ENCODE data around the gene ARHGAP45. TPM values are rescaled to one million over a fixed set of nuclear protein-coding genes. Genes with fewer than 3 reads are reported as not detected.

The ARHGAP45 gene
- total and polyA plus RNA-seq, 2 experiments from 2014 or later = 24.7 to 71.8 TPM

DNA sequence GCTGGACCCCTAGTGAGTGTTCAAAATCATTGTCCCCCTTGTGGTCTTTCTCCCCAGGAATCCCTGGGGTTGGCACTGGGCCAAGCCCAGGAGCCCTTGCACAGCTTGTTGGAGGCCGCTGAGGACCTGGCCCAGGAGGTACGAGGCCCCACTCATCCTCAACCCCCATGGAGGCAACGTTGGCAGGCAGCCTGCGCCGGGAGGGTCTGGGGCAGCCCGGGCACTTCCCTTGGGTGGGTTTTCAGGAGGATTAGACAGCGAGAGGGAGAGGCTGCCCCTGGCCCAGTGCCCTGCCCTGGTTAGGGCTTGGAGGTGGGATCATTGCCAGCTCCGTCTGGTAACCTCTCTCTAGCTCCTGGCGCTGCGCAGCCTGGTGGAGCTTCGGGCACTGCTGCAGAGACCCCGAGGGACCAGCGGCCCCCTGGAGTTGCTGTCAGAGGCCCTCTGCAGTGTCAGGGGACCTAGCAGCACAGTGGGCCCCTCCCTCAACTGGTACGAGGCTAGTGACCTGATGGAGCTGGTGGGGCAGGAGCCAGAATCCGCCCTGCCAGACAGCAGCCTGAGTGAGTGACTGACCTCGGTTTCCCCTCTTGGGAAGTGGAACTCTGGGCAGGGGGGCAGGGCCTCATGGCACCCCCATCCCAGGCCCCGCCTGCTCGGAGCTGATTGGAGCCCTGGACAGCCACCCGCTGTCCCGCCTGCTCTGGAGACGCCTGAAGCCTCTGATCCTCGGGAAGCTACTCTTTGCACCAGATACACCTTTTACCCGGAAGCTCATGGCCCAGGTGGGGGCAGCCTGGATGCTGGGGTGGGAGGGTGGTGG is 24.1 kb upstream of the ARHGAP45 start:
- H3F3A ChIP-seq (replicated peaks; ENCODE audit: low read depth) = peaks cover 26% of the 10 kb centered on the region
- H3K4me3 ChIP-seq = no peak overlapping the region
- peaks cover 10% of the 10 kb centered on the region for H3K4me1 ChIP-seq (ENCODE audit: insufficient read depth)
- no peaks in the 10 kb centered on the region for H3K79me2 ChIP-seq (replicated peaks; ENCODE audit: insufficient read depth)
- Mint-ChIP-seq H3K27ac (no peak overlapping the region), H3K4me1 (peaks cover 13% of the 10 kb centered on the region), H3K27me3 (ENCODE audit: insufficient read depth, low read depth, poor library complexity) (peaks cover 35% of the 10 kb centered on the region), H3K36me3 (ENCODE audit: low read depth) (peaks cover 22% of the 10 kb centered on the region), H3K4me3 (no peak overlapping the region), H3K9me3 (peaks cover 2% of the 10 kb centered on the region; the same call in 1 of the 3 replicates)
- no peak for TF ChIP-seq POLR2AphosphoS5 (IDR thresholded peaks at IDR 0.05; ENCODE audit: low read depth)
- no peak for TF ChIP-seq JUNB (IDR thresholded peaks at IDR 0.05; ENCODE audit: unreplicated experiment)
- no peak for TF ChIP-seq EZH2 (IDR thresholded peaks at IDR 0.05; ENCODE audit: low read depth, unreplicated experiment)
- TF ChIP-seq, protein P1, sequence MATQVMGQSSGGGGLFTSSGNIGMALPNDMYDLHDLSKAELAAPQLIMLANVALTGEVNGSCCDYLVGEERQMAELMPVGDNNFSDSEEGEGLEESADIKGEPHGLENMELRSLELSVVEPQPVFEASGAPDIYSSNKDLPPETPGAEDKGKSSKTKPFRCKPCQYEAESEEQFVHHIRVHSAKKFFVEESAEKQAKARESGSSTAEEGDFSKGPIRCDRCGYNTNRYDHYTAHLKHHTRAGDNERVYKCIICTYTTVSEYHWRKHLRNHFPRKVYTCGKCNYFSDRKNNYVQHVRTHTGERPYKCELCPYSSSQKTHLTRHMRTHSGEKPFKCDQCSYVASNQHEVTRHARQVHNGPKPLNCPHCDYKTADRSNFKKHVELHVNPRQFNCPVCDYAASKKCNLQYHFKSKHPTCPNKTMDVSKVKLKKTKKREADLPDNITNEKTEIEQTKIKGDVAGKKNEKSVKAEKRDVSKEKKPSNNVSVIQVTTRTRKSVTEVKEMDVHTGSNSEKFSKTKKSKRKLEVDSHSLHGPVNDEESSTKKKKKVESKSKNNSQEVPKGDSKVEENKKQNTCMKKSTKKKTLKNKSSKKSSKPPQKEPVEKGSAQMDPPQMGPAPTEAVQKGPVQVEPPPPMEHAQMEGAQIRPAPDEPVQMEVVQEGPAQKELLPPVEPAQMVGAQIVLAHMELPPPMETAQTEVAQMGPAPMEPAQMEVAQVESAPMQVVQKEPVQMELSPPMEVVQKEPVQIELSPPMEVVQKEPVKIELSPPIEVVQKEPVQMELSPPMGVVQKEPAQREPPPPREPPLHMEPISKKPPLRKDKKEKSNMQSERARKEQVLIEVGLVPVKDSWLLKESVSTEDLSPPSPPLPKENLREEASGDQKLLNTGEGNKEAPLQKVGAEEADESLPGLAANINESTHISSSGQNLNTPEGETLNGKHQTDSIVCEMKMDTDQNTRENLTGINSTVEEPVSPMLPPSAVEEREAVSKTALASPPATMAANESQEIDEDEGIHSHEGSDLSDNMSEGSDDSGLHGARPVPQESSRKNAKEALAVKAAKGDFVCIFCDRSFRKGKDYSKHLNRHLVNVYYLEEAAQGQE (IDR thresholded peaks at IDR 0.05; ENCODE audit: unreplicated experiment) = no peak
- no peak for TF ChIP-seq ZNF114 (CRISPR knock-in tag; IDR thresholded peaks at IDR 0.05)
- TF ChIP-seq, protein P2, sequence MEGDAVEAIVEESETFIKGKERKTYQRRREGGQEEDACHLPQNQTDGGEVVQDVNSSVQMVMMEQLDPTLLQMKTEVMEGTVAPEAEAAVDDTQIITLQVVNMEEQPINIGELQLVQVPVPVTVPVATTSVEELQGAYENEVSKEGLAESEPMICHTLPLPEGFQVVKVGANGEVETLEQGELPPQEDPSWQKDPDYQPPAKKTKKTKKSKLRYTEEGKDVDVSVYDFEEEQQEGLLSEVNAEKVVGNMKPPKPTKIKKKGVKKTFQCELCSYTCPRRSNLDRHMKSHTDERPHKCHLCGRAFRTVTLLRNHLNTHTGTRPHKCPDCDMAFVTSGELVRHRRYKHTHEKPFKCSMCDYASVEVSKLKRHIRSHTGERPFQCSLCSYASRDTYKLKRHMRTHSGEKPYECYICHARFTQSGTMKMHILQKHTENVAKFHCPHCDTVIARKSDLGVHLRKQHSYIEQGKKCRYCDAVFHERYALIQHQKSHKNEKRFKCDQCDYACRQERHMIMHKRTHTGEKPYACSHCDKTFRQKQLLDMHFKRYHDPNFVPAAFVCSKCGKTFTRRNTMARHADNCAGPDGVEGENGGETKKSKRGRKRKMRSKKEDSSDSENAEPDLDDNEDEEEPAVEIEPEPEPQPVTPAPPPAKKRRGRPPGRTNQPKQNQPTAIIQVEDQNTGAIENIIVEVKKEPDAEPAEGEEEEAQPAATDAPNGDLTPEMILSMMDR (conservative IDR thresholded peaks at IDR 0.05; ENCODE audit: low read depth in 2 of 2) = no peak
- no peak for TF ChIP-seq NANOG (IDR thresholded peaks at IDR 0.05; ENCODE audit: borderline replicate concordance)
- TF ChIP-seq, protein P3, sequence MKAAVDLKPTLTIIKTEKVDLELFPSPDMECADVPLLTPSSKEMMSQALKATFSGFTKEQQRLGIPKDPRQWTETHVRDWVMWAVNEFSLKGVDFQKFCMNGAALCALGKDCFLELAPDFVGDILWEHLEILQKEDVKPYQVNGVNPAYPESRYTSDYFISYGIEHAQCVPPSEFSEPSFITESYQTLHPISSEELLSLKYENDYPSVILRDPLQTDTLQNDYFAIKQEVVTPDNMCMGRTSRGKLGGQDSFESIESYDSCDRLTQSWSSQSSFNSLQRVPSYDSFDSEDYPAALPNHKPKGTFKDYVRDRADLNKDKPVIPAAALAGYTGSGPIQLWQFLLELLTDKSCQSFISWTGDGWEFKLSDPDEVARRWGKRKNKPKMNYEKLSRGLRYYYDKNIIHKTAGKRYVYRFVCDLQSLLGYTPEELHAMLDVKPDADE (IDR thresholded peaks at IDR 0.05) = no peak
- no peak for TF ChIP-seq EZH2phosphoT487 (IDR thresholded peaks at IDR 0.05; ENCODE audit: unreplicated experiment)
- no peak for TF ChIP-seq STAT1 (IDR thresholded peaks at IDR 0.05; ENCODE audit: unreplicated experiment)
- TF ChIP-seq ZNF331 (CRISPR knock-in tag; IDR thresholded peaks at IDR 0.05; ENCODE audit: low read depth) = no peak
- no peak for TF ChIP-seq CREB1 (CRISPR knock-in tag; IDR thresholded peaks at IDR 0.05; ENCODE audit: low read depth)
- TF ChIP-seq, protein P4, sequence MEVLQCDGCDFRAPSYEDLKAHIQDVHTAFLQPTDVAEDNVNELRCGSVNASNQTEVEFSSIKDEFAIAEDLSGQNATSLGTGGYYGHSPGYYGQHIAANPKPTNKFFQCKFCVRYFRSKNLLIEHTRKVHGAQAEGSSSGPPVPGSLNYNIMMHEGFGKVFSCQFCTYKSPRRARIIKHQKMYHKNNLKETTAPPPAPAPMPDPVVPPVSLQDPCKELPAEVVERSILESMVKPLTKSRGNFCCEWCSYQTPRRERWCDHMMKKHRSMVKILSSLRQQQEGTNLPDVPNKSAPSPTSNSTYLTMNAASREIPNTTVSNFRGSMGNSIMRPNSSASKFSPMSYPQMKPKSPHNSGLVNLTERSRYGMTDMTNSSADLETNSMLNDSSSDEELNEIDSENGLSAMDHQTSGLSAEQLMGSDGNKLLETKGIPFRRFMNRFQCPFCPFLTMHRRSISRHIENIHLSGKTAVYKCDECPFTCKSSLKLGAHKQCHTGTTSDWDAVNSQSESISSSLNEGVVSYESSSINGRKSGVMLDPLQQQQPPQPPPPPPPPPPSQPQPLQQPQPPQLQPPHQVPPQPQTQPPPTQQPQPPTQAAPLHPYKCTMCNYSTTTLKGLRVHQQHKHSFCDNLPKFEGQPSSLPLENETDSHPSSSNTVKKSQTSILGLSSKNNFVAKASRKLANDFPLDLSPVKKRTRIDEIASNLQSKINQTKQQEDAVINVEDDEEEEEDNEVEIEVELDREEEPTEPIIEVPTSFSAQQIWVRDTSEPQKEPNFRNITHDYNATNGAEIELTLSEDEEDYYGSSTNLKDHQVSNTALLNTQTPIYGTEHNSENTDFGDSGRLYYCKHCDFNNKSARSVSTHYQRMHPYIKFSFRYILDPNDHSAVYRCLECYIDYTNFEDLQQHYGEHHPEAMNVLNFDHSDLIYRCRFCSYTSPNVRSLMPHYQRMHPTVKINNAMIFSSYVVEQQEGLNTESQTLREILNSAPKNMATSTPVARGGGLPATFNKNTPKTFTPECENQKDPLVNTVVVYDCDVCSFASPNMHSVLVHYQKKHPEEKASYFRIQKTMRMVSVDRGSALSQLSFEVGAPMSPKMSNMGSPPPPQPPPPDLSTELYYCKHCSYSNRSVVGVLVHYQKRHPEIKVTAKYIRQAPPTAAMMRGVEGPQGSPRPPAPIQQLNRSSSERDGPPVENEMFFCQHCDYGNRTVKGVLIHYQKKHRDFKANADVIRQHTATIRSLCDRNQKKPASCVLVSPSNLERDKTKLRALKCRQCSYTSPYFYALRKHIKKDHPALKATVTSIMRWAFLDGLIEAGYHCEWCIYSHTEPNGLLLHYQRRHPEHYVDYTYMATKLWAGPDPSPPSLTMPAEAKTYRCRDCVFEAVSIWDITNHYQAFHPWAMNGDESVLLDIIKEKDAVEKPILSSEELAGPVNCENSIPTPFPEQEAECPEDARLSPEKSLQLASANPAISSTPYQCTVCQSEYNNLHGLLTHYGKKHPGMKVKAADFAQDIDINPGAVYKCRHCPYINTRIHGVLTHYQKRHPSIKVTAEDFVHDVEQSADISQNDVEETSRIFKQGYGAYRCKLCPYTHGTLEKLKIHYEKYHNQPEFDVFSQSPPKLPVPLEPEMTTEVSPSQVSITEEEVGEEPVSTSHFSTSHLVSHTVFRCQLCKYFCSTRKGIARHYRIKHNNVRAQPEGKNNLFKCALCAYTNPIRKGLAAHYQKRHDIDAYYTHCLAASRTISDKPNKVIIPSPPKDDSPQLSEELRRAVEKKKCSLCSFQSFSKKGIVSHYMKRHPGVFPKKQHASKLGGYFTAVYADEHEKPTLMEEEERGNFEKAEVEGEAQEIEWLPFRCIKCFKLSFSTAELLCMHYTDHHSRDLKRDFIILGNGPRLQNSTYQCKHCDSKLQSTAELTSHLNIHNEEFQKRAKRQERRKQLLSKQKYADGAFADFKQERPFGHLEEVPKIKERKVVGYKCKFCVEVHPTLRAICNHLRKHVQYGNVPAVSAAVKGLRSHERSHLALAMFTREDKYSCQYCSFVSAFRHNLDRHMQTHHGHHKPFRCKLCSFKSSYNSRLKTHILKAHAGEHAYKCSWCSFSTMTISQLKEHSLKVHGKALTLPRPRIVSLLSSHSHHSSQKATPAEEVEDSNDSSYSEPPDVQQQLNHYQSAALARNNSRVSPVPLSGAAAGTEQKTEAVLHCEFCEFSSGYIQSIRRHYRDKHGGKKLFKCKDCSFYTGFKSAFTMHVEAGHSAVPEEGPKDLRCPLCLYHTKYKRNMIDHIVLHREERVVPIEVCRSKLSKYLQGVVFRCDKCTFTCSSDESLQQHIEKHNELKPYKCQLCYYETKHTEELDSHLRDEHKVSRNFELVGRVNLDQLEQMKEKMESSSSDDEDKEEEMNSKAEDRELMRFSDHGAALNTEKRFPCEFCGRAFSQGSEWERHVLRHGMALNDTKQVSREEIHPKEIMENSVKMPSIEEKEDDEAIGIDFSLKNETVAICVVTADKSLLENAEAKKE (CRISPR knock-in tag; IDR thresholded peaks at IDR 0.05) = no peak
- ATAC-seq (no peak), DNase-seq (ENCODE audit: low spot score) (no peak)
- H3K27me3 ChIP-seq (ENCODE audit: insufficient read depth) = no peaks in the 10 kb centered on the region
- H4K20me1 ChIP-seq (replicated peaks; ENCODE audit: insufficient read depth) = no peaks in the 10 kb centered on the region
- 0 out of 2 replicates have a peak, but pooled peaks cover 2% of the 10 kb centered on the region for H3K36me3 ChIP-seq (ENCODE audit: insufficient read depth)
- no peak overlapping the region for H2AFZ ChIP-seq
- H3K9me2 ChIP-seq (ENCODE audit: insufficient read depth) = no peaks in the 10 kb centered on the region
- no peak overlapping the region for H3K27ac ChIP-seq (ENCODE audit: low read depth)
- H3K4me2 ChIP-seq = no peak overlapping the region
